NT2/D1 (cell line): ENCODE data around the gene STEEP1.

Experiments
- DNase-seq: peaks from one replicate; pipeline ENCODE4 v3.0.0-alpha.2; 2011; ENCODE audit warnings: low read depth, low spot score
- H3K27me3 ChIP-seq: 2 replicates; pipeline ENCODE4 v1.6.0; 2011; ENCODE audit warnings: mild to moderate bottlenecking; ENCODE audit not compliant: insufficient read length, insufficient read depth
- H3K36me3 ChIP-seq: 2 replicates; pipeline ENCODE4 v1.6.1; 2011; ENCODE audit warnings: mild to moderate bottlenecking, low read length, mixed read lengths; ENCODE audit not compliant: insufficient read depth, insufficient read length
- H3K4me1 ChIP-seq: 2 replicates; pipeline ENCODE4 v1.5.1; 2011; ENCODE audit not compliant: insufficient read depth, insufficient read length
- H3K4me3 ChIP-seq: 2 replicates; pipeline ENCODE4 v1.5.1; 2011; ENCODE audit warnings: low read depth; ENCODE audit not compliant: insufficient read length
- H3K9ac ChIP-seq: 2 replicates; pipeline ENCODE4 v1.6.0; 2011; ENCODE audit warnings: low read depth; ENCODE audit not compliant: insufficient read length
- H3K9me3 ChIP-seq: 2 replicates; pipeline ENCODE4 v1.5.1; 2011; ENCODE audit warnings: mild to moderate bottlenecking, low read length; ENCODE audit not compliant: insufficient read depth
- SUZ12 ChIP-seq: IDR thresholded peaks from 2 replicates; pipeline ENCODE4 v1.6.1; 2011; ENCODE audit not compliant: insufficient read length, insufficient read depth; ENCODE audit errors: extremely low read depth
- YY1 ChIP-seq: IDR thresholded peaks from 2 replicates; pipeline ENCODE4 v1.6.1; 2011; ENCODE audit not compliant: insufficient read length, insufficient read depth
- ZNF274 ChIP-seq: IDR thresholded peaks from 2 replicates; pipeline ENCODE4 v1.6.1; 2011; ENCODE audit warnings: mild to moderate bottlenecking, low read depth, low read length

Gene STEEP1

GRCh38 chrX:119492463-119492862, 72.7 kb downstream of the STEEP1 start:
- Histone ChIP-seq H3K4me1 (peaks cover 2% of the 10 kb centered on the region), H3K9me3 (no peaks in the 10 kb centered on the region), H3K9ac (no peak overlapping the region), H3K36me3 (no peaks in the 10 kb centered on the region), H3K4me3 (no peak overlapping the region), H3K27me3 (no peaks in the 10 kb centered on the region)
- DNase-seq = no peak
- TF ChIP-seq ZNF274 = no peak
- no peak for TF ChIP-seq YY1
- TF ChIP-seq SUZ12 = no peak

GRCh38 chrX:119489212-119490074, 75.8 kb downstream of the STEEP1 start:
- TF ChIP-seq SUZ12 = no peak
- TF ChIP-seq YY1 = no peak
- no peak for TF ChIP-seq ZNF274
- DNase-seq = no peak
- Histone ChIP-seq H3K4me3 (no peak overlapping the region), H3K36me3 (no peaks in the 10 kb centered on the region), H3K9ac (no peak overlapping the region), H3K27me3 (no peaks in the 10 kb centered on the region), H3K4me1 (peaks cover 2% of the 10 kb centered on the region), H3K9me3 (no peaks in the 10 kb centered on the region)

GRCh38 chrX:119488749-119489148, 76.5 kb downstream of the STEEP1 start:
- Histone ChIP-seq H3K4me3 (no peak overlapping the region), H3K9ac (no peak overlapping the region), H3K36me3 (no peaks in the 10 kb centered on the region), H3K4me1 (peaks cover 2% of the 10 kb centered on the region), H3K9me3 (no peaks in the 10 kb centered on the region), H3K27me3 (no peaks in the 10 kb centered on the region)
- no peak for DNase-seq
- TF ChIP-seq SUZ12 (no peak), ZNF274 (no peak), YY1 (no peak)
